Daoy (cell line): Measurements from ENCODE around the gene DMGDH. TPM values are rescaled to one million over a fixed set of nuclear protein-coding genes. Genes with fewer than 3 reads are reported as not detected.

Source experiments
- DNase-seq: peaks from one replicate; pipeline ENCODE4 v3.0.0-alpha.2; 2015; ENCODE audit warnings: low read depth
- total RNA-seq: library from RNA; depleted of rRNA; stranded (reverse); fragments of >200 nt; shearing (Covaris generic); gene quantifications from 2 replicates; pipeline ENCODE4 v1.2.3, GENCODE V29; 2014; rRNA removed

The DMGDH gene
- total RNA-seq, 1 experiment from 2014 or later, result 0.74 TPM

- DNase-seq, result no peak
Observed at GRCh38 chr5:78974601-78975000, 94.9 kb downstream of the DMGDH start.

- DNase-seq, result no peak
Observed at GRCh38 chr5:78974011-78974410, 95.5 kb downstream of the DMGDH start.

DNA sequence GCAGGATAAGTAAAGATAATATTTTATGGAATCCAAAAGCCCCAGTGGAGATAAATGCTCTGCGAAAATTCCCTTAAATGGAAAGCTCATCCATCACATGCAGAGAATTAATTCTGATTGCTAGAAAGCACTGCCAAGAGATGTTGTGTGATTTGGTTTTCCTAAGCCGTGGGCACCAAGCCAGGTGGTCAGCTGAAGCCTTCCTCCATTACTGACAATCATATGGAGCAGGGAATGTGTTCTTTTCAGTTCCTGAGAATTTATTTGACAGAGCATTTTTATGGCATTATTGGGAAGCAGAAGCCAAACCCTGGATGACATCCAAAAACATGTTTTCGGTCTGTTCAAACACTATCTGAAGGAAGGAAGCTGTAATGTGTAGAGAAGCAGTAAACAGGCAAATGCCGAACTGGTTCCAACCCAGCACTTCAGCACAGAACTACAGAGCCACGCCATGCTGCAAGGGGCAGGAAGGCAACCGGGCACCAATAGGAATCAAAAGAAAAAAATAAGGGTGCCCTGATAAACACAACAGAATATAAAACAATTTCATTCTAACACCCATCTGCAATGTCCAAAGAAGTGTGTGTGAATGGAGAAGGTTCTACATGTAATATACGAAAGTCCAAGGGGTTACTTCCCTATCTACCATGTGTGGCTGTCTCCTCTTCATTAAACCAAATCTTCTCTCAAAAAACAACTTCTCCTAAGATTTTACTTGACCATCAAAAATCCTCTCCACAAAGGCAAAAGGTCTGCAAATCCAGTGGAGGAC lies 96.6 kb downstream of the DMGDH start:
- no peak for DNase-seq

- DNase-seq, result no peak
Observed at GRCh38 chr5:78971998-78972397, 97.5 kb downstream of the DMGDH start.

- no peak for DNase-seq
Observed at GRCh38 chr5:78968781-78969180, 100.7 kb downstream of the DMGDH start.

DNA sequence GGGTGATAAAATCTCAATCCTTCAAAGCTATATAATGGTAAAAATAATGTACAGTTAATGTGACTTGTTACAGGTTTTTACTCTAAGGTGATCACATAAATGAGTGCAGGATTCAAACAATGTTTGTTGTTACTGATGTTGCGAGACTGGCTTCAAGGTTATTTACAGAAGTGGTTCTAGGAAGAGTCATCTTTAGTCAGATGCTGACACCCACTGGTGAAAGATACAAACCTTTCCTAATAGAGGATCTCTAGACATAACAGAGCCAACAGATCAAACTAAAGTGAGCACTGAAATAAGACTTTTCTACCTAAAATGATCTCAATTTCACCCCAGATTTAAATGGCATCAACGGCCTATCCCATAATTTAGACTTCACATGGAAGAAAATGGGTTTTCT lies 104.6 kb downstream of the DMGDH start:
- DNase-seq, result peak; percentile 58

DNA sequence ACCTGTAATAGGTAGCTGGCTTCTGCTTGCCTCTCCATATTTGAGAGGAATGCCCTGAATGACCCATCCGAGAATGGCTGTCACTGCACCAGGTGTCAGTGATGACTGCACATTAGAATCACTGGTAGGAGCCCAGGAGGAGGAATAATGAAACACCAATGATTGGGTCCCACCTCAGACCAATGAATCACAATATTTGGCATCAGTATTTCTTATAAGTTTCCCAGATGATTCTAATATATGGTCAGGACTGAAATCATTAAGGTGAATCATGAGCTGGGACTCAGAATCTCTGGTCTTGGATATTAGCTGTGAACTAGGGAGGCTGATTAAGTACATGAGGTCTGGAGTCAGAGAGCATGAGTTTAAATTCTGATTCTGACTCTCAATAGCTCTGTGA lies 107.7 kb downstream of the DMGDH start:
- DNase-seq, result no peak

- DNase-seq, result no peak
Observed at GRCh38 chr5:78959767-78960166, 109.7 kb downstream of the DMGDH start.

DNA sequence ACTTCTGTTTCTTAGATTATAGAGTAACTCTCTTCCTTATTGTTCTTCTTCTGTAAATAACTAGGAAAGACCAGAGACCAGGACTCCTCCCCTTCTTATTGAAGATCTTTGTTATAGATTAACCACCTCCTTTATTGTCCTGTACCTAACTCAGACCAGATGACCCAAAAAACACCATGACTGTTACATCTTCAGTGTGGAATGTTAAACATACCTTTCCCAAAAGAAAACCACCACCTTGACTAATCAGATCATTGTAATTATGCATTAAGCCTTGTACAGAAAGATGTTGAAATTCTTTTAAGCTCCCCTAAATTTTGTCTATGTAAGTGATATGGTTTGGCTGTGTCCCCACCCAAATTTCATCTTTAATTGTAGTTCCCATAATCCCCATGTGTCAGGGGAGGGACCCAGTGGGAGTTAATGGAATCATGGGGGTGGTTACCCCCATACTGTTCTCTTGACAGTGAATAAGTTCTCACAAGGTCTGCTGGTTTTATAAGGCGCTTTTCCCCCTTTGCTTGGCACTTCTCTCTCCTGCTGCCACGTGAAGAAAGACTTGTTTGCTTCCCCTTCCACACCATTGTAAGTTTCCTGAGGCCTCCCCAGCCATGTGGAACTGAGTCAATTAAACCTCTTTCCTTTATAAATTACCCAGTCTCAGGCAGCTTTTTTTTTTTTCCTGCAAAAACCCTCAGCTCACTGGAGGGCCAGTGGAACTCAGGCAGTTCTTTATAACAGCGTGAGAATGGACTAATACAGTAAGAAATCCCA lies 110.6 kb downstream of the DMGDH start:
- no peak for DNase-seq

- no peak for DNase-seq
Observed at GRCh38 chr5:78956901-78957300, 112.6 kb downstream of the DMGDH start.

DNA sequence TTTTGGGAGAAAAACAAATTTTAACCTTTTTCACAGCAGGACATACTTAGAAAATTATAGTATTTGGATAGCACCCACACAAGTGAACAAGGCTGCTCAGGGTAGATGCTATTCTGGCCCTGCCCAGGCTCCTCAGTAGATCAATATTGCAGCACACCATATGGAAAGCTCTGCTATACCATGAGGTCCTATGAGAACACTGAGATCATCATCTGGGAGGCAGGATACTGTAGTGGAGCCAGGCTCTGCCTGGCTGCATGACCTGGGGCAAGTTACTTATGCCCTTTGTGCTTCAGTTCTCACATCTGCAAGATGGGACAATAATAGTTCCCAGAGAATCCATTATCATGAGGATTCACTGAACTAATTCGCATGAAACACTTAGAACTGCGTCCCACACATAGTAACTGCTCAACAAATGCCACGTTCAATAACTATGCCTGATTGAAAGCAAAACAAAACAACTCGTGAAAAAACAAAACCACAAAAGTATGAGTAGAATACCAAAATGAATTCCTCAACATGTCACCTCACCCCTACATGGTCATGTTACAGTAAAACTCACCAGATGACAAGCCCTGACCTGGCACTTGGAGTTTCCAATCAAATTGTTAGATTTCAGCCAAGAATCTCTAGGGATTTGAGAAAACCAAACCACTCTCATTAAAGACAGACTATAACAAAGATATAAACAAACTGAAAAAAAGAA lies 116.2 kb downstream of the DMGDH start:
- peak; percentile 30 for DNase-seq

Other genes starting within 250 kb of the DMGDH start
- 9.2 and 12.2 TPM in 2 replicates for gene ARSB, start 84.4 kb downstream of the DMGDH start, total RNA-seq
- gene BHMT2, start 93 bp upstream of the DMGDH start, total RNA-seq, result 3.4 and 8.0 TPM in 2 replicates
- gene BHMT, start 42.1 kb upstream of the DMGDH start, total RNA-seq, result not detected in 2 replicates
- gene JMY, start 166.5 kb upstream of the DMGDH start, total RNA-seq, result 5.8 and 6.4 TPM in 2 replicates